Upper lobe of left lung (tissue), 6 donors: ENCODE measurements around the gene JOSD1. TPM values are rescaled to one million over a fixed set of nuclear protein-coding genes. Genes with fewer than 3 reads are reported as not detected.

Experiments
- ATAC-seq, 2 donors: fragments of 200-7000 bp; cut with Tn5 transposase; one replicate each; pipeline ENCODE4 v1.9.1; 2022; ENCODE audit warnings: mild to moderate bottlenecking in 2 of 2, moderate library complexity in 2 of 2; ENCODE audit not compliant: low FRiP score in 2 of 2
- DNase-seq, 2 donors: peaks; one replicate each; pipeline ENCODE4 v3.0.0-alpha.2; 2019 to 2020
- H3K27ac ChIP-seq, 4 donors: fragments of 200-600 bp; sonication (generic); one replicate each; pipeline ENCODE4 v1.5.1; 2016 to 2019
- H3K27me3 ChIP-seq, 4 donors: fragments of 200-600 bp; sonication (generic); one replicate each; pipeline ENCODE4 v1.5.1; 2017 to 2019
- H3K36me3 ChIP-seq, 4 donors: fragments of 200-600 bp; sonication (generic); one replicate each; pipeline ENCODE4 v1.5.1; 2016 to 2019
- H3K4me1 ChIP-seq, 4 donors: fragments of 200-600 bp; sonication (generic); one replicate each; pipeline ENCODE4 v1.5.1; 2018 to 2019
- H3K4me3 ChIP-seq, 4 donors: fragments of 200-600 bp; sonication (generic); one replicate each; pipeline ENCODE4 v1.5.1; 2017 to 2019; ENCODE audit warnings: mild to moderate bottlenecking in 2 of 4, moderate library complexity in 1 of 4
- H3K9me3 ChIP-seq, 4 donors: fragments of 200-600 bp; sonication (generic); one replicate each; pipeline ENCODE4 v1.5.1; 2018 to 2019
- CTCF ChIP-seq, 6 experiments: fragments of 450-650 bp in 4 of 6; fragments of 200-600 bp in 2 of 6; sonication (generic) in 2 of 6; IDR thresholded peaks; one replicate each; pipeline ENCODE4 v1.5.1; 2016 to 2019; ENCODE audit warnings: antibody characterized with exemption in 6 of 6
- EP300 ChIP-seq, 4 donors: sonication (generic); formaldehyde crosslinking; IDR thresholded peaks; one replicate each; pipeline ENCODE4 v1.5.1; 2017; ENCODE audit warnings: antibody characterized with exemption in 4 of 4, control low read depth in 2 of 4
- POLR2A ChIP-seq, 4 donors: fragments of 450-650 bp; IDR thresholded peaks; one replicate each; pipeline ENCODE4 v1.5.1; 2016 to 2017; ENCODE audit warnings: antibody characterized with exemption in 4 of 4, mild to moderate bottlenecking in 2 of 4
- POLR2AphosphoS5 ChIP-seq, 2 donors: sonication (generic); formaldehyde crosslinking; IDR thresholded peaks; one replicate each; pipeline ENCODE4 v1.5.1; 2017; ENCODE audit warnings: antibody characterized with exemption in 2 of 2
- WGBS, 2 donors: methylation state at CpG; one replicate each; pipeline ENCODE4 v1.1.5; 2017 to 2018; 5-methylcytosine and 5-hydroxymethylcytosine counted together
- total RNA-seq, 6 donors: library from RNA; depleted of rRNA in 4 of 6; stranded (reverse); fragments of >200 nt in 4 of 6; gene quantifications; one replicate each; pipeline versions ENCODE4 v1.1.0 to v1.2.1, GENCODE V29; 2016 to 2021
- donor health status: DM: no; HTN: no; CAD: no; lungs with moderate emphysema.
- donor health status: DM: no; HTN: yes; CAD: no; lungs with severe emphysema.

Gene JOSD1
- total RNA-seq, 6 donors from 2014 or later, result 47.1 to 84.8 (median 67.3) TPM

GRCh38 chr22:38712486-38713207 is 11.9 kb upstream of the JOSD1 start:
- H3K4me3 ChIP-seq, result no peak overlapping the region
- 78 to 79% methylated on average over 11 of the region's 11 CpGs for WGBS, 2 donors
- peaks cover 13 to 42% (median 27%) of the 10 kb centered on the region in 4 donors for H3K36me3 ChIP-seq
- H3K4me1 ChIP-seq, result peaks cover 47 to 64% (median 48%) of the 10 kb centered on the region in 4 donors
- no peak for ATAC-seq
- TF ChIP-seq POLR2A (IDR thresholded peaks at IDR 0.05), result no peak
- no peak for TF ChIP-seq EP300 (IDR thresholded peaks at IDR 0.05)
- no peak for TF ChIP-seq CTCF (IDR thresholded peaks at IDR 0.05)
- no peaks in the 10 kb centered on the region for H3K27me3 ChIP-seq
- H3K27ac ChIP-seq, result no peak overlapping the region
- no peaks in the 10 kb centered on the region for H3K9me3 ChIP-seq
- no peak for DNase-seq

GRCh38 chr22:38710866-38711265 is 10.1 kb upstream of the JOSD1 start:
- WGBS, 2 donors, result 73 to 83% methylated on average over 3 of the region's 3 CpGs
- TF ChIP-seq EP300 (IDR thresholded peaks at IDR 0.05), result no peak
- no peak for TF ChIP-seq POLR2A (IDR thresholded peaks at IDR 0.05)
- TF ChIP-seq CTCF (IDR thresholded peaks at IDR 0.05), result no peak
- TF ChIP-seq POLR2AphosphoS5 (IDR thresholded peaks at IDR 0.05), result no peak
- H3K36me3 ChIP-seq, result peaks cover 0 to 24% (median 10%) of the 10 kb centered on the region in 4 donors
- ATAC-seq (no peak), DNase-seq (no peak)
- H3K27me3 ChIP-seq, result no peaks in the 10 kb centered on the region
- H3K27ac ChIP-seq, result no peak overlapping the region
- no peak overlapping the region for H3K4me3 ChIP-seq
- peaks cover 54 to 73% (median 57%) of the 10 kb centered on the region in 4 donors for H3K4me1 ChIP-seq
- H3K9me3 ChIP-seq, result no peaks in the 10 kb centered on the region

- WGBS, 2 donors, result 90 to 93% methylated on average over 3 of the region's 3 CpGs
- TF ChIP-seq CTCF (IDR thresholded peaks at IDR 0.05) (no peak), POLR2AphosphoS5 (IDR thresholded peaks at IDR 0.05) (no peak), POLR2A (IDR thresholded peaks at IDR 0.05) (no peak), EP300 (IDR thresholded peaks at IDR 0.05) (no peak)
- ATAC-seq (no peak), DNase-seq (no peak)
- H3K9me3 ChIP-seq, result no peaks in the 10 kb centered on the region
- peaks cover 0 to 19% (median 6%) of the 10 kb centered on the region in 4 donors for H3K36me3 ChIP-seq
- peaks cover 52 to 68% (median 56%) of the 10 kb centered on the region in 4 donors for H3K4me1 ChIP-seq
- no peaks in the 10 kb centered on the region for H3K27me3 ChIP-seq
- H3K4me3 ChIP-seq, result no peak overlapping the region
- H3K27ac ChIP-seq, result no peak overlapping the region
Measured at GRCh38 chr22:38710351-38710750, 9.6 kb upstream of the JOSD1 start.

- Histone ChIP-seq H3K27ac (no peak overlapping the region), H3K4me1 (peaks cover 49 to 64% (median 52%) of the 10 kb centered on the region in 4 donors), H3K27me3 (no peaks in the 10 kb centered on the region), H3K36me3 (peaks cover 0 to 16% (median 6%) of the 10 kb centered on the region in 4 donors), H3K9me3 (no peaks in the 10 kb centered on the region), H3K4me3 (no peak overlapping the region)
- no peak for DNase-seq
- no peak for ATAC-seq
- 81 to 93% methylated on average over 3 of the region's 3 CpGs for WGBS, 2 donors
- no peak for TF ChIP-seq CTCF (IDR thresholded peaks at IDR 0.05)
- TF ChIP-seq POLR2A (IDR thresholded peaks at IDR 0.05), result no peak
- TF ChIP-seq EP300 (IDR thresholded peaks at IDR 0.05), result no peak
Measured at GRCh38 chr22:38709306-38709705, 8.6 kb upstream of the JOSD1 start.

GRCh38 chr22:38707984-38708383 is 7.2 kb upstream of the JOSD1 start:
- H3K27ac ChIP-seq, result peak overlapping the region in 2 of 4 donors; percentile 97 to 98
- ATAC-seq (no peak), DNase-seq (no peak)
- 86 to 88% methylated on average over 3 of the region's 3 CpGs for WGBS, 2 donors
- no peaks in the 10 kb centered on the region for H3K9me3 ChIP-seq
- no peaks in the 10 kb centered on the region for H3K27me3 ChIP-seq
- no peak overlapping the region for H3K4me3 ChIP-seq
- H3K36me3 ChIP-seq, result peaks cover 0 to 16% (median 6%) of the 10 kb centered on the region in 4 donors
- TF ChIP-seq EP300 (IDR thresholded peaks at IDR 0.05), result no peak
- no peak for TF ChIP-seq POLR2A (IDR thresholded peaks at IDR 0.05)
- no peak for TF ChIP-seq CTCF (IDR thresholded peaks at IDR 0.05)
- TF ChIP-seq POLR2AphosphoS5 (IDR thresholded peaks at IDR 0.05), result no peak
- peaks cover 35 to 51% (median 41%) of the 10 kb centered on the region in 4 donors for H3K4me1 ChIP-seq
